Osteoblast (primary cell): ENCODE measurements around the gene NECTIN3. TPM values are rescaled to one million over a fixed set of nuclear protein-coding genes. Genes with fewer than 3 reads are reported as not detected.

Source experiments
- DNase-seq: peaks from one replicate; pipeline ENCODE4 v3.0.0; 2011; ENCODE audit warnings: low spot score, mixed read lengths; ENCODE audit not compliant: insufficient read length; ENCODE audit errors: missing footprints
- H2AFZ ChIP-seq: 2 replicates; pipeline ENCODE4 v1.6.0; 2011; ENCODE audit warnings: mild to moderate bottlenecking, low read length
- H3K27ac ChIP-seq: 2 replicates; pipeline ENCODE4 v1.5.1; 2011; ENCODE audit warnings: mild to moderate bottlenecking, low read depth, low read length, moderate library complexity
- H3K27me3 ChIP-seq: 2 replicates; pipeline ENCODE4 v1.6.0; 2012; ENCODE audit warnings: mild to moderate bottlenecking, control low read depth, inconsistent platforms, low read length, moderate library complexity; ENCODE audit not compliant: insufficient read depth
- H3K36me3 ChIP-seq: 2 replicates; pipeline ENCODE4 v1.5.1; 2011; ENCODE audit warnings: mild to moderate bottlenecking, low read length, control low read depth, moderate library complexity; ENCODE audit not compliant: insufficient read depth
- H3K4me1 ChIP-seq: 2 replicates; pipeline ENCODE4 v1.5.1; 2011; ENCODE audit warnings: mild to moderate bottlenecking, low read length, control low read depth, moderate library complexity; ENCODE audit not compliant: insufficient read depth
- H3K4me2 ChIP-seq: 2 replicates; pipeline ENCODE4 v1.6.0; 2011; ENCODE audit warnings: mild to moderate bottlenecking, low read length; ENCODE audit not compliant: insufficient read depth
- H3K4me3 ChIP-seq: fragments of 200-600 bp; sonication (generic); 3 replicates; pipeline ENCODE4 v1.5.1; 2012; ENCODE audit warnings: mild to moderate bottlenecking, low read length, inconsistent platforms; ENCODE audit not compliant: insufficient read depth
- H3K79me2 ChIP-seq: 2 replicates; pipeline ENCODE4 v1.6.0; 2012; ENCODE audit warnings: mild to moderate bottlenecking, low read length, control low read depth, inconsistent platforms; ENCODE audit not compliant: insufficient read depth
- H3K9me3 ChIP-seq: 2 replicates; pipeline ENCODE4 v1.5.1; 2011; ENCODE audit warnings: low read depth, low read length, control low read depth
- H4K20me1 ChIP-seq: 2 replicates; pipeline ENCODE4 v1.6.0; 2012; ENCODE audit warnings: mild to moderate bottlenecking, low read length, control low read depth; ENCODE audit not compliant: insufficient read depth
- CTCF ChIP-seq: IDR thresholded peaks from 2 replicates; pipeline ENCODE4 v1.5.1; 2011; ENCODE audit warnings: mild to moderate bottlenecking, low read depth, low read length, moderate library complexity; ENCODE audit errors: extremely low read depth
- total RNA-seq: library from RNA; depleted of rRNA; stranded (reverse); fragments of >200 nt; gene quantifications from 2 replicates; pipeline ENCODE4 v1.2.3, GENCODE V29; 2012

Gene NECTIN3
- total RNA-seq, 1 donor: 39.8 TPM

- Histone ChIP-seq H3K4me1 (peaks cover 15% of the 10 kb centered on the region), H3K4me2 (no peak overlapping the region), H3K27me3 (no peaks in the 10 kb centered on the region), H3K27ac (no peak overlapping the region), H2AFZ (no peak overlapping the region), H3K9me3 (no peaks in the 10 kb centered on the region), H3K4me3 (no peak overlapping the region), H3K79me2 (peaks cover 17% of the 10 kb centered on the region), H4K20me1 (peaks cover 4% of the 10 kb centered on the region), H3K36me3 (no peaks in the 10 kb centered on the region)
- no peak for DNase-seq
- no peak for TF ChIP-seq CTCF
Measured at GRCh38 chr3:111068574-111068973, 3.0 kb upstream of the NECTIN3 start.

GRCh38 chr3:111069974-111070771 is 1.4 kb upstream of the NECTIN3 start:
- peaks cover 33% of the 10 kb centered on the region for H3K79me2 ChIP-seq
- no peaks in the 10 kb centered on the region for H3K9me3 ChIP-seq
- H4K20me1 ChIP-seq: peaks cover 4% of the 10 kb centered on the region
- no peak for DNase-seq
- no peaks in the 10 kb centered on the region for H3K36me3 ChIP-seq
- peak overlapping the region; percentile 91 for H2AFZ ChIP-seq
- no peaks in the 10 kb centered on the region for H3K27me3 ChIP-seq
- TF ChIP-seq CTCF: no peak
- H3K27ac ChIP-seq: peak overlapping the region; percentile 69
- H3K4me3 ChIP-seq: peak overlapping the region; percentile 91
- peaks cover 25% of the 10 kb centered on the region for H3K4me1 ChIP-seq
- peak overlapping the region; percentile 85 for H3K4me2 ChIP-seq

GRCh38 chr3:111070772-111071256 is 802 bp upstream of the NECTIN3 start:
- H4K20me1 ChIP-seq: peaks cover 4% of the 10 kb centered on the region
- peak overlapping the region; percentile 69 for H3K27ac ChIP-seq
- DNase-seq: no peak
- H3K79me2 ChIP-seq: peaks cover 39% of the 10 kb centered on the region
- TF ChIP-seq CTCF: no peak
- H3K4me2 ChIP-seq: peak overlapping the region; percentile 85
- H3K4me3 ChIP-seq: peak overlapping the region; percentile 91
- peak overlapping the region; percentile 91 for H2AFZ ChIP-seq
- H3K4me1 ChIP-seq: peaks cover 25% of the 10 kb centered on the region
- H3K36me3 ChIP-seq: no peaks in the 10 kb centered on the region
- no peaks in the 10 kb centered on the region for H3K27me3 ChIP-seq
- no peaks in the 10 kb centered on the region for H3K9me3 ChIP-seq

GRCh38 chr3:111072031-111072921 is 660 bp downstream of the NECTIN3 start:
- peak overlapping the region; percentile 94 for H2AFZ ChIP-seq
- peak overlapping the region; percentile 84 for H3K27ac ChIP-seq
- TF ChIP-seq CTCF: no peak
- H3K9me3 ChIP-seq: no peaks in the 10 kb centered on the region
- H3K4me1 ChIP-seq: peaks cover 25% of the 10 kb centered on the region
- H3K4me2 ChIP-seq: peak overlapping the region; percentile 97
- peaks cover 53% of the 10 kb centered on the region for H3K79me2 ChIP-seq
- no peaks in the 10 kb centered on the region for H3K27me3 ChIP-seq
- no peaks in the 10 kb centered on the region for H3K36me3 ChIP-seq
- H3K4me3 ChIP-seq: peak overlapping the region; percentile 91
- H4K20me1 ChIP-seq: peaks cover 4% of the 10 kb centered on the region
- peak; percentile 76 for DNase-seq
